GM06990 (cell line): ENCODE measurements around the gene FUT3.

Source experiments
- DNase-seq: peaks from one replicate; pipeline ENCODE4 v3.0.0-alpha.2; 2011; ENCODE audit not compliant: insufficient read length; ENCODE audit errors: extremely low read depth
- H3K27me3 ChIP-seq: replicated peaks from 2 replicates; pipeline ENCODE4 v1.6.0; 2011; ENCODE audit warnings: low read length; ENCODE audit not compliant: control insufficient read depth, insufficient read depth
- H3K36me3 ChIP-seq: 2 replicates; pipeline ENCODE4 v1.5.1; 2011; ENCODE audit warnings: low read length; ENCODE audit not compliant: control insufficient read depth, insufficient read depth
- H3K4me3 ChIP-seq: replicated peaks from 2 replicates; pipeline ENCODE4 v1.5.1; 2011; ENCODE audit warnings: low read depth, mild to moderate bottlenecking, control low read depth, low read length
- CTCF ChIP-seq: IDR thresholded peaks from 2 replicates; pipeline ENCODE4 v1.5.1; 2011; ENCODE audit warnings: low read length, control low read depth, mild to moderate bottlenecking, inconsistent platforms; ENCODE audit not compliant: insufficient read depth, poor library complexity, severe bottlenecking

The FUT3 gene

DNA sequence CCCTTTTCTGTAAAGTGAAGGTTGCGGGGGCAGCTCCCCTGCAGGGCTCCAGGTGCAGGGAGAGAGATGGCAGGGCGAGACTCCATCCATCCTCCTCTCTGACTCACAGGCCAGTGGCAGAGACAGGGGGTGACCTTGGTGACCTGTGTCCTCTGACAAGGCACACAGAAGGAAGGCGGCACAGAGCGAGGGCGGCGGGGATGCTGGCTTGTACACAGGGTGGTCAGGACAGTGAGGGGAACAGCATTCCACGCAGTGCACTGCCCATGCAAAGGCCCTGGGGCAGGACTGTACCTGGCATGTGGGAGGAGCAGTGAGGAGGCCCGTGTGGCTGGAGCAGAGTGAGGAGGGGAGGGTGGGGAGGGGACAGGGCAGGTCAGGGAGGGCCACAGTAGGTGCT lies 44.6 kb upstream of the FUT3 start:
- Histone ChIP-seq H3K4me3 (no peak overlapping the region), H3K36me3 (peaks cover 10% of the 10 kb centered on the region), H3K27me3 (no peaks in the 10 kb centered on the region)
- DNase-seq = no peak
- no peak for TF ChIP-seq CTCF

DNA sequence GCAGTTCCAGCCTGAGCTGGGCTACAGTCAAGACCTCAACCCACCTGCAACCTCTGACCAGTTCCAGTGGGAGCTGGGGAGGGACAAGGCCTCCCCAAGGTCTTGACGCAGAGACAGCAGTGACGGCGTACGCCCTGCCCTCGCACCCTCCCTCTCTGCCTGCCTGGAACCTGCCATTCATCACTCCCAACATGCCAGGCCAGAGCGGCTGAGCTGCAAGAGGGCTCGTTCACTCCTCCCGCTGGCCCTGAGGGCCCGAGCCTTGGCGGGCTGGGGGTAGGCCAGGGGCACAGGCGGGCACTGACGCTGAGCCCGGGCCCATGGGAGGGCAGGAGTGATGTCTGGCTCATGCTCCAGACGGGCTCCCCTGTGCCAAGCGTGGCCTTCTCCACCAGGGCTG lies 44.2 kb upstream of the FUT3 start:
- Histone ChIP-seq H3K4me3 (no peak overlapping the region), H3K27me3 (no peaks in the 10 kb centered on the region), H3K36me3 (peaks cover 9% of the 10 kb centered on the region)
- DNase-seq = no peak
- no peak for TF ChIP-seq CTCF

DNA sequence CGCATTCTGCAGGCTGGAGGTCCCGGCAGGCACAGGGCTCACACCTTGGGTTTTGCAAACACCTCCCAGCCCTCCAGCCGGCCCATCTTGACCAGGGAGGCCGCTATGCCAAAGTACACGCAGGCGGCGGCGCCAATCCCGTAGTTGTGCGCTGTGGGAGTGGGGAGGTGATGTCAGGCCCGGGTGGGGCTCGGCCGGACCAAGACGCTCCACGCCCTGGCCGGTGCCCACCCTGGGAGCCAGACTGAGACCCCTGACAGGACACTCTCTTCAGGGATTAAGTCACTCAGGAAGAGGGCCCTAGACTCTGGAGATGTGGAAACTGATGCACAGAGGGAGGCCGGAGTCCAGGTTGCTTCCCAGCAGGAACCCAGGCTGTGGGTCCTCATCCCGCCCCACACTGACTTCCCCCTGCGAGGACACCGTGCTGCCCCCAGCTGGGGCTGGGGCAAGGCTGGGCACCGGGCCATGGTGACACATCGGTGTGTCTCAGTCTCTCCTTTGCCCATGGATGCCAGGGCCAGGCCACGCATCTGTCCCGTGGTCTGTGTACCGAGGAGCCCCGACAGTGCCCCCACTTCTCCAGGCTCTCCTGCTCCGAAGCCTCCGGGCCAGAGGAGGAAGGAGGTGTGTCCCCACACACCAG lies 43.6 kb upstream of the FUT3 start:
- DNase-seq = no peak
- Histone ChIP-seq H3K36me3 (peaks cover 8% of the 10 kb centered on the region), H3K27me3 (no peaks in the 10 kb centered on the region), H3K4me3 (no peak overlapping the region)
- TF ChIP-seq CTCF = no peak

DNA sequence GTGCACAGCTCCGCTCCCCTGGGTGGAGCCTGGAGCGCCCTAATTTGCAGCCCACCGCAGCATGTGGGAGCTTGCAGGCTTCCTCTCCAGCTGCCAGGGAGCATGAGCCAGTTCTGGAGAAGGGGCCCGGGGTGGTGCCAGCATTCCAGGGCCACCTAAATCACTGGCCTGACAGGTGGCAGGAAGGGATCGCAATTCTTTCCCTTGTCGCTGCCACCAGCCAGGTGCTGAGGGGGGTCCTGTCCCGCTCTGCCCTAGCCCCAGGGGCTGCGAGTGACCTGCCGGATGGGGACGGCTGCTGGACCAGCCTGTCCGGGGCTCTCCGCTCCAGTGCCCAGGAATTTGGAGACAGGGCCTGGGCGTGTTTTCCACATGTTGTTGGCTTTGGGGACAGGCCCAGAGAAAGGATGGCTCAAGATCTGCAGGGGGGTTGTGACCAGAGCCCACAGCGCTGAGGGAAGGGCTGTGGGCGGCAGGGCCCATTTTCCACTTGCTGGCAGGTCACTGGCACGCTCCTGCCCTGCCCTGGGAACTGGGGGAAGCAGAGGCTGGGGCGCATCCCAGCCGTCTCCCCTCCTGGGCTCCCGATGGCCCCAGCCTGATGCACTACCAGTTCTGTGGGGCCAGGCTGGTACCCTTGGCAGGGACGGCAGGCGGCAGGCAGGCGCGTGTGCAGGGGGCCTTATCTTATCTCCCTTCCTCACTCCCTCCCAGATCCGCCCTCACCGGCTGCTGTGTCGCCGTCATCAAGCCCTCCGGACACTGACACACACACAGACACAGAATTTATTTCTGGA lies 42.9 kb upstream of the FUT3 start:
- Histone ChIP-seq H3K36me3 (peaks cover 6% of the 10 kb centered on the region), H3K27me3 (no peaks in the 10 kb centered on the region), H3K4me3 (no peak overlapping the region)
- DNase-seq = no peak
- TF ChIP-seq CTCF = no peak

- TF ChIP-seq CTCF = no peak
- H3K27me3 ChIP-seq = no peaks in the 10 kb centered on the region
- peaks cover 6% of the 10 kb centered on the region for H3K36me3 ChIP-seq
- H3K4me3 ChIP-seq = no peak overlapping the region
- DNase-seq = no peak
These were observed 42.2 kb upstream of the FUT3 start for GRCh38 chr19:5893296-5893903.
